T-helper 1 cell treated with Interleukin-12 subunit alpha and Interleukin-12 subunit beta and Interleukin-4 antibody, amounts not matched to agents 30 μg/mL and 1 μg/mL, for 36 hours (primary cell): ENCODE results near the gene CLTB.
"Not testable (repeated sequence)": the region's sequence is repeated elsewhere in the genome, so short reads cannot be mapped to it uniquely, and the experiment has no call there.

Source experiments
- H3K27ac Mint-ChIP-seq: one replicate; pipeline ENCODE4 v1.8.0; 2021; ENCODE audit warnings: mild to moderate bottlenecking, mixed read lengths
- H3K27me3 Mint-ChIP-seq: one replicate; pipeline ENCODE4 v1.8.0; 2021; ENCODE audit warnings: low read depth, mixed read lengths
- H3K36me3 Mint-ChIP-seq: one replicate; pipeline ENCODE4 v1.8.0; 2021; ENCODE audit warnings: low read depth, mixed read lengths
- H3K4me1 Mint-ChIP-seq: one replicate; pipeline ENCODE4 v1.8.0; 2021; ENCODE audit warnings: low read depth, mixed read lengths
- H3K4me3 Mint-ChIP-seq: one replicate; pipeline ENCODE4 v1.8.0; 2021; ENCODE audit warnings: mild to moderate bottlenecking, moderate library complexity, mixed read lengths
- H3K9me3 Mint-ChIP-seq: one replicate; pipeline ENCODE4 v1.8.0; 2021; ENCODE audit warnings: mixed read lengths

Gene CLTB

DNA sequence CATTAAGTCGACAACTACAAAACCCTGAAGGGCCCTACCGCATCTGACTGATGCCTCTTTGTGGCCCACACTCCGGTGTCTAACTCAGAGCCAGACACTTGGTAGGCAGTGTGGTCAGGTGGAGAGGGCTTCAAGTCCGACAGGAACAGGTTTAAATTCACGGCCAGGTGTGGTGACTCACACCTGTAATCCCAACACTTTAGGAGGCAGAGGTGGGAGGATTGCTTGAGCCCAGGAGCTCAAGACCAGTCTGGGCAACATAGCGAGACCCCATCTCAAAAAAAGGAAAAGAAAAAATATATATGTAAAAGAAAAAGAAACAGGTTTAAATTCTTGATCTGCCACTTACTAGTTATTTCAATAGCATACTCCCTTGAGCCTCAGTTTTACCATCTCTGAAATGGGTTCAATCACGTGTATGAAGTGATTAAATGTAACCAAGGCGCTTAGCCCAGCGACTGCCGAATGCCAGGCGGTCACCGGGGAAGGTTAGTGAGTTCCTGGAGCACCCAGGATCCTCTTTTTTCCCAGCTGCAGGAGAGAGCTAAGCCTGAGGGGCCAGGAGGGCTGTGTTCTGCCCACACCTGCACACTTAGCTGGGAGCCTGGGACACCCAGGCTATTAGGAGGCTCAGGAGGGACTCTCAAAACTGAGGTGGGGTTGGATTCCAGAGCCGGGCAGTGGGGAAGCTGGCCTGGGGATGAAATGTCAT, 943 bp downstream of the CLTB start:
- peaks cover 10% of the 10 kb centered on the region for H3K27me3 Mint-ChIP-seq
- H3K27ac Mint-ChIP-seq, result peak overlapping the region; percentile 83
- peak overlapping the region; percentile 87 for H3K4me3 Mint-ChIP-seq
- H3K4me1 Mint-ChIP-seq, result peaks cover 36% of the 10 kb centered on the region
- peaks cover 6% of the 10 kb centered on the region for H3K36me3 Mint-ChIP-seq
- peaks cover 1% of the 10 kb centered on the region for H3K9me3 Mint-ChIP-seq

DNA sequence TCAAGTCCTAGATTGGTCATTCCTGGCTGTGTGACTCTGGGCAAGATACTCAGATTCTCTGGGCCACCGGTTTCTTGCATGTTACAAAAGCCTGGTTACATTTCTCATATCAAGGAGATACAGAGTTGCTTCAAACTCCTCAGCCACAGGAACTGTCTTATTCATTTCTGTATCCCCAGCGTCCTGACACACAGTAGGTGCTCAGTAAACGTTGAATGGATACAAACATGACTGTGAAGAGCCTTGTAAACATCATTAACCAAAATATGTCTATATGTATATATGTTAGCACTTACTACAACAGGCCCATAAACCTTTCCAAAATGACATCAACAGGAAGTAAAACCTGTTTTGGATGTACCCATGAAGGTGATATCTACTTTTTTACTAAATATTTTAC, 1.6 kb downstream of the CLTB start:
- peak overlapping the region; percentile 41 for H3K27ac Mint-ChIP-seq

DNA sequence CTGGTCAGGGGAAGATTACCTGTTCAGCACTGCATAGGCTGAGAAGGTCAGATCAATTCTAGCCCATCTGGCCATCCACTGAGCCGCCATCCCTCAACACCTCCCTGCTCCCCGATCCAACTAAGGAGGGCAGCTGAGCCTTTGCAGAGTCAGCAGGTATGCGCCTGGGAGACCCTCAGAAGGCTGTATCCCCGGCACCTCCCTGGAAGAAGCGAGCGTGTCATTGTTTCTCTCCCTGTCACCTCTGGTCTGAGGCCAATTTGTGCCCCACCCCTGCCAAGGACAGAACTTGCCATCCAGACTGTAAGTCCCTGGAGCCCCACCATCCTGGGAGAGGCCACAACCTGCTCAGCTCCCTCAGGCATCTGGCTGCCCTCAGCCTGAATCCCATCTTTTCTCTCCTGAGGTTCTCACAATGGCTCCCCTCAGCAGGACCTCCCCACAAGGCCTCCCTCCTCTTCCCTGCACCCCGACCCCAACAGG, 2.6 kb downstream of the CLTB start:
- H3K27me3 Mint-ChIP-seq, result peaks cover 3% of the 10 kb centered on the region
- H3K9me3 Mint-ChIP-seq, result no peaks in the 10 kb centered on the region
- H3K4me3 Mint-ChIP-seq, result no peak overlapping the region
- H3K36me3 Mint-ChIP-seq, result peaks cover 9% of the 10 kb centered on the region
- peaks cover 36% of the 10 kb centered on the region for H3K4me1 Mint-ChIP-seq
- H3K27ac Mint-ChIP-seq, result no peak overlapping the region

More for the DNA sequence above, 1.6 kb downstream of the CLTB start:
- H3K9me3 Mint-ChIP-seq, result no peaks in the 10 kb centered on the region
- peaks cover 36% of the 10 kb centered on the region for H3K4me1 Mint-ChIP-seq
- H3K27me3 Mint-ChIP-seq, result peaks cover 8% of the 10 kb centered on the region
- peak overlapping the region; percentile 87 for H3K4me3 Mint-ChIP-seq
- peaks cover 9% of the 10 kb centered on the region for H3K36me3 Mint-ChIP-seq

DNA sequence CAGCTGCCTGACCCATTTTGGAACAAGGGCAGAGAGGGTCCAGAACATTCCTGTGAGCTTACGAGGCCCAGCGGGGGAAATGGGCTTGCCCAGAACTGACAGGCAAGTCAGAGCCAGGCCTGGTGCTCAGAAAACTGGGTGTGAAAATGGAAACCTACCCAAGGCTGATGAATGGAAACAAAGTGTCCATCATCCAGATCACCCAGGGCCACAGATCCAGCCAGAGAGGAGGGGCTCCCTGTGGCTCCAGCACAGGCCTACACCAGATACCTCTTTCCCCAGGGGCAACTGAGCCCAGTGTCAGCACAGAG, 3.1 kb downstream of the CLTB start:
- H3K4me3 Mint-ChIP-seq, result no peak overlapping the region

DNA sequence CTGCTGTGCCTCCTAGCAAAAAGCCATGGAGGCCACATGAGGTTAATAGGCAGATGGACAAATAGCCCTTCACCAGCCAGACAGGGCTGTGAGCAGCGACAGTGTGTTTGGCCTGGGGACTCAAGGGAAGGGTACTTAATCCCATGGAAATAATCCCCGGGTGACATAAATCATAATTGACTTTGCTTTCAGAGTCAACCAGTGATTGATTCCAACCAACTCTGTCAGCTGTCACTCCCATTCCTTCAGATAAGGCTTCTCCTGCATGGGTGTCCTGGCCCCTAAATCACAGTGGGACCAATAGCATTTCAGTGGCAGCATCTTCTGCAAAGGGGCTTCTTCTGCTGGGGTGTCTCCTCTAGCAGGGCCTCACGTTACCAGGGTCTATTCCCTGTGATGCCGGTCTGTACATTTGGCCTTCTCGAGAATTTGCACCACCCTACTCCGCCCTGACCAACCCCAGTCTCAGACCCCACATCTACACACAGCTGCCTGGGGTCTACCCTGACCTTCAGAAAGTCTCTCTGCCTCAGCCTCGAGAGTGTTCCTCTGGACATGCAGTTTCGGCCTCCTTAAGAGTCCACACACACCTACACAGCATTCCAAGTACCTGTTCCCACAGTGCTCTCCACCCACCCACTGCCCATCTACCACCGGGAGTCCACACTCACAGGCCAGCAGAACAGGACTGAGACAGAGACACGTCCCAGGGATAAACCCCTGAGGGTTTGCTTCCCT, 3.7 kb downstream of the CLTB start:
- peaks cover 9% of the 10 kb centered on the region for H3K36me3 Mint-ChIP-seq
- H3K27ac Mint-ChIP-seq, result no peak overlapping the region
- H3K4me3 Mint-ChIP-seq, result no peak overlapping the region
- H3K4me1 Mint-ChIP-seq, result peaks cover 36% of the 10 kb centered on the region
- no peaks in the 10 kb centered on the region for H3K27me3 Mint-ChIP-seq
- H3K9me3 Mint-ChIP-seq, result no peaks in the 10 kb centered on the region

More for the DNA sequence above, 3.1 kb downstream of the CLTB start:
- Mint-ChIP-seq H3K27me3 (peaks cover 2% of the 10 kb centered on the region), H3K27ac (no peak overlapping the region), H3K36me3 (peaks cover 9% of the 10 kb centered on the region), H3K9me3 (no peaks in the 10 kb centered on the region), H3K4me1 (peaks cover 36% of the 10 kb centered on the region)

DNA sequence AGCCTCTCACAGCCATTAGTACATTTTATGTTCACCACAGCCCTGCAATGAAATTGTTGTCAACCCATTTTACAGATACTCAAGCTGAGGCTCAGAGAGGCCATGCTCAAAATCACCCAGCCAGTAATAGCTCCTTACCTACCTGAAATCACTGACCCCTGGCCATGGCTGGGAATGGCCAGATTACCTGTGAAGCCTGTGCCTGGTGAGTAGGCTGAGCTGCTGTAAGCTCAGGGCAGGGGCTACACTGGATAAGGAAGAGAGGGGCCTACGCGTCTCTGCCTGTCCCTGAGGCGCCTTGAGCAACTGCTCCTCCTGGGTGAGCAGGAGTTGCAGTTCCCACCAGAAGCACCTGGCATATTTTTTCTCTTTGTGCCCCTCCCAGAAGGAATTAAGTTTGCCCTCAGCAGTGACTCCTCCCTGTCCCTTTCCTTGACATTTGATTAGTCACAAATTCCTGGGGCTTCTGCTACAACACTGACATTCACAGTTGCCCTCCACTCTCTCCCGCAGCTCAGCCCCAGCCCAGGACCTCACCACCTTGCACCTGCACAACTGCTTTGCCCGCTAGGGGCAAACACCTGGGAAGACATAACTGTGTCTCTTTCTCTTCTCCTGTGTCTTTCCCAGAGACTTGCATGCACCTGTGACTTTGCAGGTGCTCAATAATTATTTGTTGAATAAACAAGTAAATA, 5.7 kb downstream of the CLTB start:
- no peaks in the 10 kb centered on the region for H3K9me3 Mint-ChIP-seq
- no peak overlapping the region for H3K4me3 Mint-ChIP-seq
- H3K27me3 Mint-ChIP-seq, result no peaks in the 10 kb centered on the region
- no peak overlapping the region for H3K27ac Mint-ChIP-seq
- H3K36me3 Mint-ChIP-seq, result peaks cover 14% of the 10 kb centered on the region
- peaks cover 29% of the 10 kb centered on the region for H3K4me1 Mint-ChIP-seq

DNA sequence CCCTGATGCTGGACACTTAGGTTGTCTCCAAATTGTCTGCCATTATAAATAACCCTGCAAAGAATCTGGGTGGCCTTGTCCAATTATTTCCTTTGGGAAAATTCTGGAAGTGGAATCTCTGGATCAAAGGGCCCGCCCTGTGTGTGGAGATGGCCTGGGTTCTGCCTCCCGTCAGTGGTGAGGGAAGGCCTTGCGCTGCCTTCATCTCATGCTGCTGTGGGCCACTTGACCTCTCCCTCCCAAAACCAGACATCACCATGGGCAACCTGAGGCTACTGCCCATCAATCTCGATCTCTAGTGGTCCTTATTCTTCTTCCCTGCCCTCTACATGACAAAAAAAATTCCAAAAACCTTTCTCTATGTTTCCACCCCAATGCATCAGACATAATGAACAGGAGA, 6.6 kb downstream of the CLTB start:
- Mint-ChIP-seq H3K4me3 (no peak overlapping the region), H3K27ac (no peak overlapping the region), H3K4me1 (peaks cover 21% of the 10 kb centered on the region), H3K9me3 (no peaks in the 10 kb centered on the region), H3K27me3 (no peaks in the 10 kb centered on the region), H3K36me3 (peaks cover 14% of the 10 kb centered on the region)

DNA sequence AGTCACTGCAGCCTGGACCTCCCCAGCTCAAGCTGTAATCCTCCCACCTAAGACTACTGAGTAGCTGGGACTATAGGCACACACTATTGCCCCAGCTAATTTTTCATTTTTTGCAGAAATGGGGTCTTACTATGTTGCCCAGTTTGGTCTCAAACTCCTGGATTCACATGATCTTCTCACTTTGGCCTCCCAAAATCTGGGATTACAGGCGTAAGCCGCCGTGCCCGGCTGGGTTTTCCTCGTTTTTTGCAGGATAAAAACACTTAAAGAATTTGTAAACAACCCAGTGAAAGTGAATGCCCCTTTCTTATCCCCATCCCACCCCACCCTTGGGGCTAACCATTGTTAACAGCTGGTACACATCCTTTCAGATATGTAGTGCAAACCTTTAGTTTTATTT, 7.7 kb downstream of the CLTB start:
- peaks cover 14% of the 10 kb centered on the region for H3K36me3 Mint-ChIP-seq
- no peak overlapping the region for H3K27ac Mint-ChIP-seq
- H3K4me1 Mint-ChIP-seq, result peaks cover 12% of the 10 kb centered on the region
- H3K9me3 Mint-ChIP-seq, result no peaks in the 10 kb centered on the region
- H3K27me3 Mint-ChIP-seq, result no peaks in the 10 kb centered on the region
- no peak overlapping the region for H3K4me3 Mint-ChIP-seq

DNA sequence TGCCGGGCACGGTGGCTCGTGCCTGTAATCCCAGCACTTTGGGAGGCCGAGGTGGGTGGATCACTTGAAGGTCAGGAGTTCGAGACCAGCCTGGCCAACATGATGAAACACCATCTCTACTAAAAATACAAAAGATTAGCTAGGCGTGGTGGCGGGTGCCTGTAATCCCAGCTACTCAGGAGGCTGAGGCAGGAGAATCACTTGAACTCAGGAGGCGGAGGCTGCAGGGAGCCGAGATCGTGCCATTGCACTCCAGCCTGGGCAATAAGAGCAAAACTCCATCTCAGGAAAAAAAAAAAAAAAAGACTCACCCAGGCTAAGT, 8.1 kb downstream of the CLTB start:
- not testable (repeated sequence) for H3K27ac Mint-ChIP-seq, H3K27me3 Mint-ChIP-seq, H3K9me3 Mint-ChIP-seq, H3K4me3 Mint-ChIP-seq
- Mint-ChIP-seq H3K36me3 (peaks cover 14% of the 10 kb centered on the region), H3K4me1 (peaks cover 11% of the 10 kb centered on the region)

DNA sequence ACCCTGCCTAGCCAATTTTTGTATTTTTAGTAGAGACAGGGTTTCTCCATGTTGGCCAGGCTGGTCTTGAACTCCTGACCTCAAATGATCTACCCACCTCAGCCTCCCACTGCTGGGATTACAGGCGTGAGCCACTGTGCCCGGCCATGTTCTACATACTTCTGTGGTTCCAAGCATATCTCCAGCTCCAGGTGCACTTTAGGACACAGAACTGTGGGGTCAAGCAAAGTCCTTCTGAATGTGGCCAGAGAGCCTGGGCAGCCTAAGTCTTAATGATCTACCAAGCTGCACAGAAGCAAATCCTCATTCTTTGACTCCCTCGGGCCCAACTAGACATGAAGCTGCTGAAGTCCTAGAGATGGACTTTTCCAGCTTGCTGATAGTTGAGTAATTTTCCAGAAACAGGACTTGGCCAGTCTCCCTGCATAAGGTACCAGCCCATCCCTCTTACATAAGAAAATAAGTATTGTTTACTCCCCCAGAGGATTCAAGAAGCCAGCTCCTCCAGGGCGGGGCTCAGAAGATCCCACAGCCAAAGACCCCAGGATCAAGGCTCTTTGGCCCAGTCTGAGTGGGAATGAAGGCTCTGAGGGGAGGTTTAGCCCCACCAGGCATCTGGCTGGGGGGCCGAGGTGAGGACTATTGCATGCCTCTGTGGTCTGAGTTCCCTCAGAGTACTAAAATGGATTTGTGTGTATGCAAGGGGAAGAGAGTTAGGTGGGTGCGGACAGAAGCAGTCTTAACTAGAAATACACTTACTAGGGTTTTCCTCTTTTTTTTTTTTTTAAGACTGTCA, 8.7 kb downstream of the CLTB start:
- Mint-ChIP-seq H3K4me1 (peaks cover 7% of the 10 kb centered on the region), H3K27ac (no peak overlapping the region)

DNA sequence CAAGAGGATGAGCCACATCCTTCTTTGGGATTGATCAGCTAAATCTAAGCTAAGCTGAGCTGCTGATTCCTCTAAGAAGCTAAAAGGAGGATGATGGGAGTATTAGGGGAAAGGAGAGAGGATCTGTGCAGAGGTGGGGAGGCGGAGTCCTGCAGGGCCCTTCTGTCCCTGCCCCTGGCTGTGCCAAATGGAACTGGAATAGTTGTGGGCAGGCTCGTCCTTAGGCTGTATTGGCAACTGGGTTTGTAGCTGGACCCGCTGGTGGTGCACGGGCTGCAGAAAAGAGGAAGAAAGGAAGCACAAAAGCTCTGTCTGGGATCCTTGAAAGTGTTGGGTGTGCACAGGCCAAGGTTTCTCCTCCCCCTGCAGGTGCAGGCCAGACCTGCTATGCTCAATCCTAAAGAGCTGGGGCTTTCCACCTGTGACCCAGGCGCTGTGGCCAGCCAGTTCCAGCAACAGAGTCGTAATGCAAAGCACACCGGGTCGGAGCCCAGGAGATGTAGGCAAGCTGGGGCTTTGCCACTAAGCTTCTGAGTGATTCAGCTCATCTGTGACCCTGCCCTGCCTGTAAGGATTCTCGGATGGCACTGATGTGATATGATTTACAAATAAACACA, 9.8 kb downstream of the CLTB start:
- Mint-ChIP-seq H3K36me3 (peaks cover 11% of the 10 kb centered on the region), H3K9me3 (no peaks in the 10 kb centered on the region), H3K27me3 (no peaks in the 10 kb centered on the region), H3K4me3 (no peak overlapping the region), H3K4me1 (peaks cover 8% of the 10 kb centered on the region), H3K27ac (no peak overlapping the region)

More for the DNA sequence above, 8.7 kb downstream of the CLTB start:
- H3K9me3 Mint-ChIP-seq, result no peaks in the 10 kb centered on the region
- H3K36me3 Mint-ChIP-seq, result peaks cover 14% of the 10 kb centered on the region
- H3K4me3 Mint-ChIP-seq, result no peak overlapping the region
- H3K27me3 Mint-ChIP-seq, result no peaks in the 10 kb centered on the region

DNA sequence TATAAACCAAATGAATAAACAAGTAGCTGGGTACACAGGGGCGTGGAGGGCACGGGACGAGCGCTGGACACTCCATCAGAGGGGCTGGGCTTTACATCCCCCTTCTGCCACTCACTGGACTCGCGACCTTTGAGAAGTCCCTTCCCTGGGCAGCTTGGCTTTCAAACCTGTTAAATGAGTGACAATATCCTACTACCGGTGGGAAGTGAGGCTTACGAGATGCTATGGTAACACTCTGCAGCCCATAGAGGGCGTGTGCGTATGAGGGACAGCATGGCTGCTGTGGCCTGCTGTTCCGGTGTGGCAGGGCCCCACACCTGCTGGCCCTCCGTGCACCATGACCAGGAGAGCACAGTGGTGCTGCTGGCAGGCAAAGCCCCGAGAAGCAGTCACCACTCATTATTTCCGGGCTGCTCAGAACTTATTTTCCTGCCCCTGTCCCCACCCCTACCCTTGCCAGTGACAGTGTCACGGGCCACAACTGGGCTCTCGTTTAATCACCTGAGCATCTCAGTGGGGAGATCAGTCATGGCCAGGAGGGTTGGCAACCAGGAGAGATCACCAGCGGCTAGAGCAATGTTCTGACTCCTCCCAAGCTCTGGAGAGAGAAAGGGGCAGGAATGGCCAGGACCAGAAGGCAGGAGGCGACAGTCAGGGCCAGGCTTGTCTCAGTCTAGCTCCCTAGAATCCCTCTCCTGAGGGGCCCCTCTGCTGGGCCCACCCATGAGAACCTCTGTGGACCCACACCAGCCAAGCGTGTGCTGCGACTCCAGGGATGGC, 10.5 kb downstream of the CLTB start:
- H3K27ac Mint-ChIP-seq, result no peak overlapping the region
- peaks cover 2% of the 10 kb centered on the region for H3K4me1 Mint-ChIP-seq
- H3K4me3 Mint-ChIP-seq, result no peak overlapping the region
- H3K9me3 Mint-ChIP-seq, result no peaks in the 10 kb centered on the region
- no peaks in the 10 kb centered on the region for H3K27me3 Mint-ChIP-seq
- peaks cover 10% of the 10 kb centered on the region for H3K36me3 Mint-ChIP-seq

DNA sequence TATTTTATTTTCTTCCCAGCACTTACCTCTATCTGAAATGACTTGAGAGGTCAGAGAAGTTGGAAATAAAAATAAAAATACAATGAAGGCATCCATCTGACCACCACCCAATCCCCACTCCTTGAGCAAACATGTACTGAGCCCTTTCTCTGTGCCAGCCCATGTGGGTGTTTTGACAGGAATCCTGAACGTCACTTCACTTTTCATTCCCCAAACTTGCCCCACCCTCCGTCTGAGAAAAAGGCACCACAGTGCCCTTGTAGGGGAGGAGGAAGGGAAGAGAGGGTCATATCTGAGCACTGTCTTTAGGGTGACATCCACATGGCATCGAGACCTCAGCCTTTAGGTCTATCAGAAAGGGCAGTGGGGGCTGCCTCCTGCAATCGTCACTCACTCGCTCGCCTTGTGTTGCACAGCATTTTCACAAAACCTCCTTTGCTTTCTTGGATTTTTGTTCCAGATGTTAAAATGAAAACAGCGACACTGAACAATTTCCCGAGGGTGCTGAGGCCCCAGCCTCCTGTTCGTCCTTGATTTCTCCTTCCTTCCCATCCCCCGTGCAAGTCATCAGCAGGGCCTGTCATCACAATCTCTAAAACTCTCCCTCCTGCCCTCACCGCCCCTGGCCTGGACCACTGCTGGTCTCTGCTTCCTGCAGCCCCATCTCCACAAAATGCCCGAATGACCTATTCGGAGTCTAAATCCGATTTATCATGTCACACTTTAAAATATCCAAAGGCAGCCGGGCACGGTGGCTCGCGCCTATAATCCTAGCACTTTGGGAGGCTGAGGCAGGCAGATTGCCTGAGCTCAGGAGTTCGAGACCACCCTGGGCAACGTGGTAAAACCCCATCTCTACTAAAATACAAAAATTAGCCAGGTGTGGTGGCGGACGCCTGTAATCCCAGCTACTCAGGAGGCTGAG, 14.8 kb downstream of the CLTB start:
- no peak overlapping the region for H3K4me3 Mint-ChIP-seq

More for the DNA sequence above, 14.8 kb downstream of the CLTB start:
- Mint-ChIP-seq H3K27ac (no peak overlapping the region), H3K36me3 (peaks cover 14% of the 10 kb centered on the region), H3K4me1 (peaks cover 2% of the 10 kb centered on the region), H3K9me3 (no peaks in the 10 kb centered on the region), H3K27me3 (no peaks in the 10 kb centered on the region)
